ENCODE measurements around the gene PPY.

DNA sequence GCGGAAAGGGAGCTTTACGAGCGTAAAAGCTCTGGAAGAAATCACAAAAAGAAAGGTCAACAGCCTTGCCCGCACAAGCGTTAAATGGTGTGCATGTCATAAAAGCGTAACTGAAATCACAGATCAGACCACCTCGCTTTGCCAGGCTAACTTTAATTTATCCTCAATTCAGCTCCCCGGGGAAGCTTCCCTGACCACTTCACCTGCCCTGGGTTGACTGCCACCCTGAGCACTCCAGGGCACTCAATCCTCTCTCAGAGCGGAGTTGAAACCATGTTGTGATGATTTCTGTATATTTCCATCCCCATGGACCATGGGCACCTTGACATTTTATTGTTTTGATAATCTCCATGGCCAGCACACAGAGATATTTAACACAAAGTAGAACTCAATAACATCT lies 46.0 kb upstream of the PPY start:
- TF ChIP-seq, protein P1, sequence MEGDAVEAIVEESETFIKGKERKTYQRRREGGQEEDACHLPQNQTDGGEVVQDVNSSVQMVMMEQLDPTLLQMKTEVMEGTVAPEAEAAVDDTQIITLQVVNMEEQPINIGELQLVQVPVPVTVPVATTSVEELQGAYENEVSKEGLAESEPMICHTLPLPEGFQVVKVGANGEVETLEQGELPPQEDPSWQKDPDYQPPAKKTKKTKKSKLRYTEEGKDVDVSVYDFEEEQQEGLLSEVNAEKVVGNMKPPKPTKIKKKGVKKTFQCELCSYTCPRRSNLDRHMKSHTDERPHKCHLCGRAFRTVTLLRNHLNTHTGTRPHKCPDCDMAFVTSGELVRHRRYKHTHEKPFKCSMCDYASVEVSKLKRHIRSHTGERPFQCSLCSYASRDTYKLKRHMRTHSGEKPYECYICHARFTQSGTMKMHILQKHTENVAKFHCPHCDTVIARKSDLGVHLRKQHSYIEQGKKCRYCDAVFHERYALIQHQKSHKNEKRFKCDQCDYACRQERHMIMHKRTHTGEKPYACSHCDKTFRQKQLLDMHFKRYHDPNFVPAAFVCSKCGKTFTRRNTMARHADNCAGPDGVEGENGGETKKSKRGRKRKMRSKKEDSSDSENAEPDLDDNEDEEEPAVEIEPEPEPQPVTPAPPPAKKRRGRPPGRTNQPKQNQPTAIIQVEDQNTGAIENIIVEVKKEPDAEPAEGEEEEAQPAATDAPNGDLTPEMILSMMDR (IDR thresholded peaks at IDR 0.05), result no peak
- TF ChIP-seq POLR2A (IDR thresholded peaks at IDR 0.05), result no peak
